Measurements from ENCODE around the gene COMTD1.
A peak's percentile ranks its signal among the peaks of the same experiment; 100 is the strongest.

The COMTD1 gene

GRCh38 chr10:75235375-75236177, at the start of gene COMTD1:
Gene COMTD1 (minus strand): TSS chr10:75235957. CDS start chr10:75235928, 29 bp downstream.
- DNase-seq = peak; percentile 85

GRCh38 chr10:75283671-75284470, 48.1 kb upstream of the COMTD1 start:
- peak; percentile 29 for DNase-seq

GRCh38 chr10:75283078-75283670, 47.4 kb upstream of the COMTD1 start:
- DNase-seq = no peak

- no peak for DNase-seq
These were observed 46.2 kb upstream of the COMTD1 start for GRCh38 chr10:75281974-75282373.

- DNase-seq = no peak
These were observed 44.5 kb upstream of the COMTD1 start for GRCh38 chr10:75280236-75280635.

GRCh38 chr10:75276069-75276872, 40.5 kb upstream of the COMTD1 start:
- no peak for DNase-seq

DNA sequence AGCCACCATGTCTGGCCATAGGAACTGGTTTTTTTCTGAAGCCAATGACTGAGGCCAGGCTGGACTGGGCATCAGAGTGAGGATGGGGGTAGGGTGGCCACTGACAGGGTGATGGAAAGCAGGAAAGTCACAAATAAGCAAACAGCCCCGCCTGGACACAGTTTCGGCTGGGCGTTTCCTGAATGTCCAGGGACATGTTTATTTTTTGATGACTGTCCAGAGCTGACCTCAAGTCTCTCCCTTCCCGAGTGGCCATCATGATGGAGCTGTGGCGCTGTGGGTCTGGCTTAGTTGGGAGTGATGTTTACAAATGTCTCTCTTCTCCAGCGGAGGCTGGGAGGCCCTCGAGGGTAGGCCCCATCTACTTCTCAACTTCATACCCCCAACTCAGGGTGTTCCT, 37.1 kb upstream of the COMTD1 start:
- DNase-seq = no peak

- no peak for DNase-seq
These were observed 36.3 kb upstream of the COMTD1 start for GRCh38 chr10:75272094-75272493.

DNA sequence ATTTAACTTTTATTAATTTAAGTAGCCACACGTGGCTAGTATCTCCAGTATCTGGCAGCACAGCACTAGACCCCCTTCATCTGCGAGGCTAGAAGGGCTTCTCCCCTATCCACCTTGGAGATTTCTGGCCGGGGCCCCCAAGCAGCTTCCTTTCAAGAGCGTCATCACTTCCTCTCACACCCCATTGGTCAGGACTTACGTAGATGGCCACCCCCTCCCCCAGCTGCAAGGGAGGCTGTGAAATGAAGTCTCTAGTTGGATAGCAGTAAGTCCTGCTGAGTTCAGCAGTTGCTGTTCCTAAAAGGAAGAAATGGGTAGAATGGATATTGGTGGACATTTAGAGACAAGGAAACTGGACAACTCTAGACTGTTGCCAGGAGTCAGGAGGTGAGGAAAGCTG, 33.8 kb upstream of the COMTD1 start:
- no peak for DNase-seq

GRCh38 chr10:75266945-75267344, 31.2 kb upstream of the COMTD1 start:
- DNase-seq = no peak

- no peak for DNase-seq
These were observed 30.1 kb upstream of the COMTD1 start for GRCh38 chr10:75265856-75266255.

DNA sequence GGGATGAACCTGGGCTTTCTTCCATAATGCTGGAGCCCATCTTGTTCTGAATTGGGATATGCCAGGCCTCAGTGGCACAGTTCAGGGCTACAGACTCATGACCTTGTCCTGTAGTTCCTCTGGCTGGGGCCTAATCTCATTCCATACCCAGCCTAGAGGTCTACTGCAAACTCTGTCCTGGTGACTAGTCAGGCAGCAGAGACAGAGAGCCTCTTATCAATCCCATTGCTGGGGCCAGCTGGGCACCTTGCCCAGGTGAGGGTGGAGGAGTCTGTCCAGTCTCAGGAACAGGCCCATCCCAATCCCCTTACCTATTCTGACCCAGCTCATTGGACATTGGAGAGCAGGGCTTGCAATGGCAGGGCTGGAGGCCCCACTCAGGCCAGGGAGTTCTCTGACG, 28.0 kb upstream of the COMTD1 start:
- no peak for DNase-seq

DNA sequence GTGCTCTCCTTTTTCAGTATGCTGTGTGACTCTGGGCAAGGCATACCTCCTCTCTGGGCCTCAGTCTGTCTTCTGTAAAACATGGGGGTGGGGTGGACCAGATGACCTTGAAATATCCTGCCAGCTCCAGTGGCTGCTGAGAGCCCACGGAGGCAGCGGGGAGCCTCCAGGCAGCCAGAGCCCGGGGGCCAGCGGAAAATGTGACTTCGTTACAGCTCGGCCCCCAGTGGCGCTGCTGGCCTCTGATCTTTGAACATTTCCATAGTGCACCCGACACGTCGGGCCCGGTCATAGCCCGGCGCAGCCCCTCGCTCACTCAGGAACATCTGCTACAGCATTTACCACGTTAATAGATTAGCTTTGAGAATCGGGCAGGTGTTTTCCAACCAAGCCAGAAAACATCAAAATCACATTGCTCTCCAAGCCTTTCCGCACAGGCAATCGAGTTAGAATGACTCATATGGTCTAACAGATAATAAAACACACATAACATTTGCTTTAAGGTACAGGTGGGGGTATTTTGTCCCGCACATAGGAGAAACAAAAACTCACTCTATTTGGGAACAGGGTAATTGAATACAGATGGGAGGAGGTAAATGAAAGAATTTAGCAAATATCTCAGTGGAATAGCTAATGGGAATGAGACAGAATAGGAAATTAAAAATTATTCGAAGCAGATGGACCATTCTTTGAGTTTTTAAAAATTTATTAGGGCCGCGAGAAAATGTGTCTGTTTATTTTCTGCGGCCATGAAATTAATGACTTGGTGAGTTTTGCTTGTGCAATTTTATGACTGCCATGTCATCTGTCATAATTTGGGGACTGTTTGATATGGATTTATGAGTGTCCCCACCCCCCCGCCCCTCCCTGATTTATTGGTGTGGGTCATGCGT, 26.3 kb upstream of the COMTD1 start:
- DNase-seq = no peak

DNA sequence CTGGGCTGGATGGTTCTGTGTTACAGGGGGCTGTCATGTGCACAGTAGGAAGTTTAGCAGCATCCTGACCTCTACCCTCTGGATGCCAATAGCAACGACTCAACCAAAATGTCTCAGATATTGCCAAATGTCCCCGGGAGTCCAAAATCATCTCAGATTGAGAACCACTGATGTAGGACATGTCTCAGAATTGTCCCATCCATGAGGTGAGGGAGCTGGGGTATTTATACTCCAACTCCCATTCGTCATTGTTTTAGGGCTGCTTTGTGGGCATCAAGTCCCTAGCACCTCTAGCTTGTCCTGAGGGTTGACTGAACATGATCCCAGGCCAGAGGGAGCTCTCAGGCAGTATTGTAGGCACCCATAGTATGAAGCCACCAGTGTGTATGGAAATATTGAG, 25.2 kb upstream of the COMTD1 start:
- no peak for DNase-seq

GRCh38 chr10:75254739-75255138, 19.0 kb upstream of the COMTD1 start:
- DNase-seq = no peak

DNA sequence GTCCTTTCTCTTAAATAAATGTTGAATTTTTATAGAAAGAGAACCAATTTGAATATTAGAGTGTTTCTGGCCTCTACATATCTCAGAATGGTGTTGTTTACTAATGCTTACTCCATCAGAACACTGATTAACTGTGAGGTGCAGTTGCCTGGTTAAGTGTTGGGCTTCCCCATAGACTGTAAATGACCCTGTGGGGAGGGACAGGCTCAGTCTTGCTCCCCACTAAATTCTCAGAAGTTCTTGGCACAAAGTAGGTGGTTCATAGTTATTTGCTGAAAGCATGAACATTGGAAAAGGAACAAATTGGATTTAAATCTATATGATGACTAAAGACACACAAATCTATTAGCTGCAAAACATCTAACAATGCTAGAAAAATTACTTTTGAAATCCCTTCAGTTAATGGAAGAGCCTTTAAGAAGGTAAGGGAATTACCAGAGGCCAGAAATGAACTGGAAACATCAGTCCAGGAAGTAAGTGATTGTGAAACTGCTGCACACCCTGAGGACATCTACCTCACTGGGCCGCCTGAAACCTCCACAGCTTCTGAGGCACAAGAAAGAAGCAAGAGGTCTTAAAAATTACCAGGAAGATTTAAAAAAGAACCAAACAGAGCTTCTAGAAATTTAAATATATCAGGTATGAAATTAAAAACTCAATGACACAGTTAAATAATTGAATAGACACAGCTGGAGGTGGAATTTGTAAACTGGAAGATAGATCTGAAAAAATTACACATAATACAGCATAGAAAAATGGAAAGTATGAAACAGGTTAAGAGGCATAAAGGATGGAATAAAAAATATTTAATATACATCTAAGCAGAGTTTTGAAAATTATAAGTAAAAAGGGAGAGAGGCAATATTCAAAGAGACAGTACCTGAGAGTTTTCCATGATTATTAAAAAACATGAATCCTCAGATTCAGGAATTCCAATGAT, 17.8 kb upstream of the COMTD1 start:
- DNase-seq = no peak

- DNase-seq = no peak
These were observed 15.2 kb upstream of the COMTD1 start for GRCh38 chr10:75250934-75251333.

- DNase-seq = no peak
These were observed 12.0 kb upstream of the COMTD1 start for GRCh38 chr10:75247797-75248196.

DNA sequence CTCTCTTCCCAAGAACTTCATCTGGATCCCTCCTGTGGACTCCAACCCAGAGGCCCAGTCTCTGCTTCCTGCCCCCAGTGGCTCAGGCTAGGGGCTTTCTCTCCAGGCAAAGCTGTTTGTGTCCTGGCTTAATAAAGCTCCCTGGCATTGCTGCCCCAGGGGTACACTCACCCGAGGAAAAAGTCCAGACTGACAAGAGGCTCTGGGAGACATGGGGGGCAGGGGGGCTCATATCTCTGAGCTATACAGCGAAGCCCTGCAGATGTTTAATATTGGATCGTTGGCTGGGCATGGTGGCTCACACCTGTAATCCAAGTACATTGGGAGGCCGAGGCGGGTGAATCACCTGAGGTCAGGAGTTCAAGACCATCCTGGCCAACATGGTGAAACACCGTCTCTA, 10.7 kb upstream of the COMTD1 start:
- DNase-seq = no peak

DNA sequence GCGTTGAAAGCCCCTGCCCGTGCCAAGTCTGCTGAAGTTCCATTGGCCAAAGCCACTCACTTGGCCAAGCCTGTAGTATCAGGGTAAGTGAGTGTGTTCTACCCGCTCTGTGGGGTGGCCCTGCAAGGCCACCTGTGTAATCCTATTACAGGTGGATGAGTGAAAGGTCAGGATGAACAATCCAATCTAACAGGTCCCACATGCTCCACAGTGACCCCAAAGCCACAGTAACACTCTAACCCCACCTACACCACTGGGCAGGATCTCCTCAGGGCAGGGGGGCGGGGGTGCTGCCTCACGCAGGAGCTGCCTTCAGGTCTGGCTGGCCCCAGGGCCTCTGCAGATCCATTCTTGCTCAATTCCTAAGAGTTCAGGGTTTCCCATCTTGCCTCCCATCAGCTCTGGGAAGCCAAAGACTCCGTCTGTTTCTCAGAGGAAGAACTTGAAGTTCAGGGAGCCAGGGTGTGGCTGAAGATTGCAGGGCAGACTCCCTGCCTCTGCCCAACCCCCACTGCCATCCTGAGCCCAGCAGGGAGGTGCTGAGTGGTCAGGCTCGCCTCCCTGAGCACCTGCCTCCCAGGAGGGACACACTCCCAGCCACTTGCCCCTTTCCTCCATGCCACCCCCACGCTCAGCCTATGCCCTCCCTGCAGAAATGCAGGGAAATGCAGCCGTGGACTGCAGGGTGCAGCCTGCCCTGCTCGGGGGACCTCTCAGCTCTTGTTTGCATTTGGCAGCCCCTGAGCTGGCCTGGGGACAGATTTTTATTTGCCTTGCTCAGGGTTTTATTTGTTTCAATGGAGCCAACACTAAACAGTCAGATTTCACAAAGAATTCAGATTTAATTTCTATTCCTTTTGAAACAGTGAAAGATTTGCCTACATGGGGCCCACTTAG, 9.8 kb upstream of the COMTD1 start:
- no peak for DNase-seq

All from midbrain (tissue), 1 donor.